ENCODE results near the gene SLC12A1. TPM values are rescaled to one million over a fixed set of nuclear protein-coding genes. Genes with fewer than 3 reads are reported as not detected.
A peak's percentile ranks its signal among the peaks of the same experiment; 100 is the strongest.

The SLC12A1 gene
- total RNA-seq, 4 donors from 2014 or later: not detected

DNA sequence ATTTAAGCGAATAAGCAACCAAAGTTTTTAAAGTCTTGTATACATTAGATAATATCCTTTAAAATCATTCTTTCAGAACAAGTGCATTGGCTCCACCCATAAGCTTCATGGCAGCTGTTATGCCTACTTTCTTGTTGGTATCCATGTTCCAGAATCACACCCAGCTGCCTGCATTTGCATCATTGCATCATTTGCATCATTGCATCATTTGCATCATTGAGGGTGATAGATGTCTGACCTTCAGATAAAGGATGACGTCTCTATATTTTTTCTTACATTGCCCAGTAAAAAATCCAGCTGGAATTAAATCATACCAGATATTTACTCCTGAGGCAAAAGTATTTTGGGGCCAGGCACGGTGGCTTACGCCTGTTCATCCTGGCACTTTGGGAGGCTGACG lies 42.3 kb downstream of the SLC12A1 start:
- intact Hi-C loops (cut with DNase I): loop anchor here (5.0 kb wide), 1 partner anchor 1051 kb away; no protein-coding TSS in a partner anchor
- Histone ChIP-seq H3K4me3 (no peak overlapping the region), H3K27me3 (peaks cover 0 to 12% (median 0%) of the 10 kb centered on the region in 4 donors), H3K9me3 (no peaks in the 10 kb centered on the region), H3K36me3 (no peaks in the 10 kb centered on the region), H3K4me1 (no peaks in the 10 kb centered on the region), H3K27ac (no peak overlapping the region)
- TF ChIP-seq POLR2A (IDR thresholded peaks at IDR 0.05): no peak
- no peak for TF ChIP-seq CTCF (IDR thresholded peaks at IDR 0.05)
- WGBS, 2 donors: 84 to 90% methylated on average over 5 of the region's 5 CpGs
- no peak for DNase-seq

DNA sequence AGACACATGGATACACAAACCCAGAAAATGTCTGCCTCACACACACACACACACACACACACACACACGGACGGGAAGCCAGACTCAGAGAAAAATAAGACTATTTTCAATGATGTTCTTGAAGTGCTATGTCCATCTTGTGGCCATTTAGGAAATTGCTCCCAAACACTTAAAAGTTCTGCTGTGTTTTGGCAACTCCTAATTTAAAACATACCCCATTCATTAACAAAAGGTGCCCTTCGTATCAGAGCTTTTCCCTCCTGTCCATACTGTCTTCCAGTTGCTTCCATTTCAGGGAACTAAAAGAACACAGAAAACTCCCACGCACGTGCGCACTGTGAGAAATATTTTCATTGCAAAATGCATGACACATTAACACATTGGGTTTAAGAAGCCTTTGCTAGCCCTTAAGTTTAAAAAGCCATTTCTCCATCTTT lies 44.6 kb downstream of the SLC12A1 start:
- WGBS, 2 donors: 28 to 39% methylated on average over 6 of the region's 6 CpGs
- Histone ChIP-seq H3K4me3 (no peak overlapping the region), H3K27me3 (peaks cover 0 to 11% (median 0%) of the 10 kb centered on the region in 4 donors), H3K36me3 (no peaks in the 10 kb centered on the region), H3K4me1 (no peaks in the 10 kb centered on the region), H3K9me3 (no peaks in the 10 kb centered on the region), H3K27ac (no peak overlapping the region)
- intact Hi-C loops (cut with DNase I): no loop called here
- no peak for DNase-seq
- TF ChIP-seq POLR2A (IDR thresholded peaks at IDR 0.05) (no peak), CTCF (IDR thresholded peaks at IDR 0.05) (peak in 5 of 6 experiments; percentile 12 to 61 (median 48))

- Histone ChIP-seq H3K27me3 (peaks cover 0 to 20% (median 0%) of the 10 kb centered on the region in 4 donors), H3K9me3 (no peaks in the 10 kb centered on the region), H3K36me3 (no peaks in the 10 kb centered on the region), H3K27ac (no peak overlapping the region), H3K4me1 (no peaks in the 10 kb centered on the region), H3K4me3 (no peak overlapping the region)
- no peak for TF ChIP-seq POLR2A (IDR thresholded peaks at IDR 0.05)
- no peak for TF ChIP-seq CTCF (IDR thresholded peaks at IDR 0.05)
- 32 to 51% methylated on average over 4 of the region's 4 CpGs for WGBS, 2 donors
- intact Hi-C loops (cut with DNase I): no loop called here
- no peak for DNase-seq
These were observed 47.1 kb downstream of the SLC12A1 start for GRCh38 chr15:48253172-48253571.

DNA sequence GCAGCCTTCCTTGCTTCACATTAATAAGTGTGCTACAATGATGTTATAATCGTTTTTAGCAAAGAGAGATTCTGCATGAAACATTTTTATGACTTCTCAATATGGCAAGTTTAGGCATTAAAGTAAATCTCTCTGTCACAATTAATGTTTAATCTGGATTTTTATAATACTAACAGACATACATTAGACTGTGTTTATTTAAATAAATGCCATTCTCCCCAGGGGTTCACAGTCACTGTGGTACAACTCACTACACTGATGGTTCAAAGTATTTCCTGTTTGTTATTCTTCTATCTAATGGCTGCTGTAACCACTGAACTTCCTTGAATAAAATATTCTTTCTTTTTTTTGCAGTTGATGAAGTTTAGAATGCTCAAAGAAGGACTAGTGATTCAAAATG lies 59.0 kb downstream of the SLC12A1 start:
- TF ChIP-seq CTCF (IDR thresholded peaks at IDR 0.05) (no peak), POLR2A (IDR thresholded peaks at IDR 0.05) (no peak)
- intact Hi-C loops (cut with DNase I): no loop called here
- no peaks in the 10 kb centered on the region for H3K4me1 ChIP-seq
- no peak for DNase-seq
- H3K4me3 ChIP-seq: no peak overlapping the region
- H3K36me3 ChIP-seq: no peaks in the 10 kb centered on the region
- no peaks in the 10 kb centered on the region for H3K9me3 ChIP-seq
- 29 to 31% methylated on average over 1 of the region's 1 CpG for WGBS, 2 donors
- no peak overlapping the region for H3K27ac ChIP-seq
- H3K27me3 ChIP-seq: peaks cover 0 to 3% (median 0%) of the 10 kb centered on the region in 4 donors

- Histone ChIP-seq H3K9me3 (no peaks in the 10 kb centered on the region), H3K27me3 (peaks cover 0 to 7% (median 0%) of the 10 kb centered on the region in 4 donors), H3K4me3 (no peak overlapping the region), H3K36me3 (no peaks in the 10 kb centered on the region), H3K4me1 (no peaks in the 10 kb centered on the region), H3K27ac (no peak overlapping the region)
- no peak for TF ChIP-seq CTCF (IDR thresholded peaks at IDR 0.05)
- TF ChIP-seq POLR2A (IDR thresholded peaks at IDR 0.05): no peak
- no peak for DNase-seq
- WGBS, 2 donors: 35 to 59% methylated on average over 3 to 4 of the region's 4 CpGs
- intact Hi-C loops (cut with DNase I): no loop called here
These were observed 60.1 kb downstream of the SLC12A1 start for GRCh38 chr15:48266024-48266689.
